Vagina (tissue), 2 donors: ENCODE measurements around the gene MS4A10.

Experiments
- CTCF ChIP-seq, 3 experiments: fragments of 450-650 bp in 2 of 3; fragments of 200-600 bp in 1 of 3; sonication (generic) in 1 of 3; IDR thresholded peaks; one replicate each; pipeline ENCODE4 v1.5.1; 2017 to 2019; ENCODE audit warnings: antibody characterized with exemption in 3 of 3, mild to moderate bottlenecking in 2 of 3, moderate library complexity in 2 of 3
- POLR2A ChIP-seq, 2 donors: fragments of 450-650 bp; IDR thresholded peaks; one replicate each; pipeline ENCODE4 v1.6.1; 2017; ENCODE audit warnings: antibody characterized with exemption in 2 of 2, mild to moderate bottlenecking in 2 of 2, moderate library complexity in 2 of 2
- POLR2AphosphoS5 ChIP-seq, 2 donors: sonication (generic); formaldehyde crosslinking; IDR thresholded peaks; one replicate each; pipeline ENCODE4 v1.9.0; 2017; ENCODE audit warnings: antibody characterized with exemption in 2 of 2, mild to moderate bottlenecking in 2 of 2, low read depth in 1 of 2; ENCODE audit not compliant: insufficient read depth in 1 of 2

- TF ChIP-seq CTCF (IDR thresholded peaks at IDR 0.05) (no peak), POLR2A (IDR thresholded peaks at IDR 0.05) (no peak), POLR2AphosphoS5 (IDR thresholded peaks at IDR 0.05; ENCODE audit: insufficient read depth in 1 of 2, low read depth in 1 of 2) (no peak)
These were observed 7.6 kb upstream of the MS4A10 start for GRCh38 chr11:60777572-60777971.
